Natural killer cell (primary cell): Measurements from ENCODE around the gene ZNF451. TPM values are rescaled to one million over a fixed set of nuclear protein-coding genes. Genes with fewer than 3 reads are reported as not detected.
A peak's percentile ranks its signal among the peaks of the same experiment; 100 is the strongest.

Experiments
- ATAC-seq, 3 donors: fragments of 150-1000 bp in 2 of 3; fragments of 200-7000 bp in 1 of 3; cut with Tn5 transposase; 1 replicate in 1 of 3; 2 replicates in 2 of 3; pipeline ENCODE4 v1.10.0; 2021; ENCODE audit warnings: mild to moderate bottlenecking in 2 of 3, moderate library complexity in 2 of 3
- DNase-seq, 2 donors: peaks; one replicate each; pipeline versions ENCODE4 v3.0.0 to v3.0.0-alpha.2; 2013 to 2021; ENCODE audit warnings: mixed read lengths in 1 of 2
- H3K27ac ChIP-seq: one replicate; pipeline ENCODE4 v1.5.1; 2013; ENCODE audit warnings: mild to moderate bottlenecking, low read length
- H3K27me3 ChIP-seq: one replicate; pipeline ENCODE4 v1.6.1; 2013; ENCODE audit warnings: low read length; ENCODE audit not compliant: control insufficient read depth, insufficient read depth
- H3K36me3 ChIP-seq: one replicate; pipeline ENCODE4 v1.6.1; 2013; ENCODE audit warnings: low read length; ENCODE audit not compliant: control insufficient read depth, insufficient read depth
- H3K4me1 ChIP-seq: one replicate; pipeline ENCODE4 v1.6.1; 2013; ENCODE audit warnings: low read length; ENCODE audit not compliant: control insufficient read depth, insufficient read depth
- H3K4me3 ChIP-seq: one replicate; pipeline ENCODE4 v1.5.1; 2013; ENCODE audit warnings: low read length
- H3K9me3 ChIP-seq: one replicate; pipeline ENCODE4 v1.6.1; 2013; ENCODE audit warnings: low read length; ENCODE audit not compliant: control insufficient read depth, insufficient read depth
- H3K27ac Mint-ChIP-seq, 2 donors: one replicate each; pipeline ENCODE4 v1.8.0; 2022; ENCODE audit warnings: mild to moderate bottlenecking in 2 of 2, mixed read lengths in 2 of 2, moderate library complexity in 1 of 2
- H3K27me3 Mint-ChIP-seq, 2 donors: one replicate each; pipeline ENCODE4 v1.8.0; 2022; ENCODE audit warnings: low read depth in 2 of 2, mixed read lengths in 2 of 2
- H3K36me3 Mint-ChIP-seq: one replicate; pipeline ENCODE4 v1.8.0; 2022; ENCODE audit warnings: mixed read lengths
- H3K4me1 Mint-ChIP-seq, 2 donors: one replicate each; pipeline ENCODE4 v1.8.0; 2022; ENCODE audit warnings: mixed read lengths in 2 of 2
- H3K4me3 Mint-ChIP-seq: one replicate; pipeline ENCODE4 v1.8.0; 2022; ENCODE audit warnings: mild to moderate bottlenecking, moderate library complexity, mixed read lengths
- H3K9me3 Mint-ChIP-seq, 2 donors: one replicate each; pipeline ENCODE4 v1.8.0; 2022; ENCODE audit warnings: mixed read lengths in 2 of 2
- CTCF ChIP-seq: fragments of 200-600 bp; IDR thresholded peaks from one replicate; pipeline ENCODE4 v1.8.0; 2022; ENCODE audit warnings: antibody characterized with exemption
- WGBS: methylation state at CpG from one replicate; pipeline ENCODE4 v1.1.7; 2013; ENCODE audit warnings: missing lambda C conversion rate; ENCODE audit not compliant: insufficient coverage; 5-methylcytosine and 5-hydroxymethylcytosine counted together
- intact Hi-C: fragments of 100-400 bp; cut with micrococcal nuclease; formaldehyde crosslinking; loops from one replicate; pipeline ENCODE4 v1.14.2; 2022
- total RNA-seq, 4 donors: library from RNA; stranded (reverse); fragments of 120-200 nt in 1 of 4; gene quantifications; one replicate each; pipeline versions ENCODE4 v1.2.3 to v1.2.4, GENCODE V29; 2013 to 2022

Gene ZNF451
- total RNA-seq, 3 donors from 2014 or later (not counting 1 experiment from before 2014, with no cell fraction given) = 121 to 131 (median 122) TPM

GRCh38 chr6:57113105-57113504 lies 23.1 kb downstream of the ZNF451 start:
- intact Hi-C loops = no loop called here
- Mint-ChIP-seq H3K9me3 (no peaks in the 10 kb centered on the region), H3K36me3 (no peaks in the 10 kb centered on the region), H3K4me3 (no peak overlapping the region), H3K27ac (peak overlapping the region in 1 of 2 donors; percentile 23), H3K27me3 (no peaks in the 10 kb centered on the region), H3K4me1 (peaks cover 40 to 51% of the 10 kb centered on the region in 2 donors)
- DNase-seq = no peak
- no peak for TF ChIP-seq CTCF
- ATAC-seq = no peak
- Histone ChIP-seq H3K36me3 (peaks cover 3% of the 10 kb centered on the region), H3K4me1 (peaks cover 3% of the 10 kb centered on the region), H3K9me3 (no peaks in the 10 kb centered on the region), H3K4me3 (no peak overlapping the region), H3K27ac (no peak overlapping the region), H3K27me3 (no peaks in the 10 kb centered on the region)
- 93% methylated on average over 5 of the region's 6 CpGs for WGBS

DNA sequence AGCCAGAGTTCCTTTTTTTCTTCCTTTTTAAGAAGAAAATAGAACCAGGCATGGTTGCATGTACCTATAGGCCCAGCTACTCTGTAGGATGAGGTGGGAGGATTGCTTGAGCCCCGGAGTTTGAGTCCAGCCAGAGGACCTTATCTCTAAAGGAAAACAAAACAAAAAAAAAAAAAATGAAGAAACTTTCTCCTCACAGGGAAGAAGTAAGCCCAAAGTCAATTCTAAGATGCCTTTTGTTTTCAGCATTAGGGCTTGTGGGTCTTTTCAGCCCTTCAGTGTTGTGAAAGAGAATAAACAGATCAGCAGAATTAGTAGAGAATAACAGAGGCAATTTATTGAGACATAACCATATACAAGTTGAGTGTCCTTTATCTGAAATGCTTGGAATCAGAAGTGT lies 26.8 kb downstream of the ZNF451 start:
- Mint-ChIP-seq H3K9me3 (no peaks in the 10 kb centered on the region), H3K27ac (no peak overlapping the region), H3K27me3 (no peaks in the 10 kb centered on the region), H3K36me3 (no peaks in the 10 kb centered on the region), H3K4me1 (peaks cover 31 to 42% of the 10 kb centered on the region in 2 donors), H3K4me3 (no peak overlapping the region)
- Histone ChIP-seq H3K4me1 (no peaks in the 10 kb centered on the region), H3K36me3 (no peaks in the 10 kb centered on the region), H3K27ac (no peak overlapping the region), H3K4me3 (no peak overlapping the region), H3K27me3 (no peaks in the 10 kb centered on the region), H3K9me3 (no peaks in the 10 kb centered on the region)
- DNase-seq (no peak), ATAC-seq (no peak)
- intact Hi-C loops = no loop called here
- no peak for TF ChIP-seq CTCF
- no CpG with 5 or more reads among the region's 1 CpG for WGBS

GRCh38 chr6:57117796-57118195 lies 27.8 kb downstream of the ZNF451 start:
- Mint-ChIP-seq H3K27ac (no peak overlapping the region), H3K4me1 (peaks cover 28 to 42% of the 10 kb centered on the region in 2 donors), H3K9me3 (no peaks in the 10 kb centered on the region), H3K36me3 (no peaks in the 10 kb centered on the region), H3K4me3 (no peak overlapping the region), H3K27me3 (no peaks in the 10 kb centered on the region)
- no peak for TF ChIP-seq CTCF
- DNase-seq = no peak
- Histone ChIP-seq H3K4me3 (no peak overlapping the region), H3K27me3 (no peaks in the 10 kb centered on the region), H3K4me1 (no peaks in the 10 kb centered on the region), H3K9me3 (no peaks in the 10 kb centered on the region), H3K27ac (no peak overlapping the region), H3K36me3 (peaks cover 1% of the 10 kb centered on the region)
- WGBS = 100% methylated on average over 1 of the region's 2 CpGs
- ATAC-seq = no peak
- intact Hi-C loops = no loop called here

DNA sequence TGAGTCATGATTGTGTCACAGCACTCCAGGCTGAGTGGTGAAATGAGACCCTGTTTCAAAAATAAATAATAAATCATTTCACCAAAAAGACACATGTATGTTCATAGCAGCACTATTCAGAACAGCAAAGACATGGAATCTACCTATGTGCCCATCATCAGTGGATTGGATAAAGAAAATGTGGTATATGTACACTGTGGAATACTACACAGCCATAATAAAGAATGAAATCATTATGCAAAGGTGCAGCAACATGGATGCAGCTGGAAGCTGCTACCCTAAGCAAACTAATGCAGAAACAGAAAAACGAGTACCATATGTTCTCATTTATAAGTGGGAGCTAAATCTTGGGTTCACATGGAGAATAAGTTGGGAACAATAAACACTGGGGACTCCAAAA lies 33.1 kb downstream of the ZNF451 start:
- H3K4me3 ChIP-seq = no peak overlapping the region
- WGBS = 100% methylated on average over 1 of the region's 1 CpG
- ATAC-seq (no peak), DNase-seq (no peak)
- no peaks in the 10 kb centered on the region for H3K4me1 ChIP-seq
- no peak overlapping the region for H3K4me3 Mint-ChIP-seq
- no peak overlapping the region for H3K27ac ChIP-seq
- no peaks in the 10 kb centered on the region for H3K9me3 Mint-ChIP-seq
- H3K27ac Mint-ChIP-seq = no peak overlapping the region
- intact Hi-C loops = no loop called here
- no peaks in the 10 kb centered on the region for H3K9me3 ChIP-seq
- no peaks in the 10 kb centered on the region for H3K27me3 Mint-ChIP-seq
- peaks cover 4% of the 10 kb centered on the region for H3K36me3 ChIP-seq
- H3K4me1 Mint-ChIP-seq = peaks cover 21 to 34% of the 10 kb centered on the region in 2 donors
- H3K36me3 Mint-ChIP-seq = no peaks in the 10 kb centered on the region
- H3K27me3 ChIP-seq = no peaks in the 10 kb centered on the region
- no peak for TF ChIP-seq CTCF
